BE2C (cell line): ENCODE data around the gene ZNF543.

Source experiments
- DNase-seq: peaks from one replicate; pipeline ENCODE4 v3.0.0-alpha.2; 2020
- H3K27me3 ChIP-seq: fragments of 250-450 bp; sonication (Bioruptor Pico); 2 replicates; pipeline ENCODE4 v1.5.1; 2020; ENCODE audit warnings: mild to moderate bottlenecking
- H3K36me3 ChIP-seq: fragments of 250-450 bp; sonication (Bioruptor Pico); 2 replicates; pipeline ENCODE4 v1.5.1; 2020; ENCODE audit warnings: mild to moderate bottlenecking
- H3K4me1 ChIP-seq: fragments of 250-450 bp; sonication (Bioruptor Pico); 2 replicates; pipeline ENCODE4 v1.5.1; 2020
- H3K4me3 ChIP-seq: 2 replicates; pipeline ENCODE4 v1.5.1; 2011; ENCODE audit warnings: low read depth, low read length
- H3K9me3 ChIP-seq: fragments of 250-450 bp; sonication (Bioruptor Pico); 2 replicates; pipeline ENCODE4 v1.5.1; 2020
- CTCF ChIP-seq: IDR thresholded peaks from 2 replicates; pipeline ENCODE4 v1.5.1; 2012; ENCODE audit warnings: mild to moderate bottlenecking, low read depth, low read length

The ZNF543 gene

GRCh38 chr19:57350877-57351805, 30.9 kb downstream of the ZNF543 start, which contains the start of gene ZNF304:
ZNF304 (plus strand) TSS chr19:57351271; CDS start chr19:57351665, 394 bp downstream.
- peak; percentile 91 for DNase-seq
- Histone ChIP-seq H3K27me3 (peaks cover 3% of the 10 kb centered on the region; the same call in 1 of the 2 replicates), H3K4me1 (no peaks in the 10 kb centered on the region), H3K4me3 (peak within 1 kb of the TSS; percentile 99), H3K36me3 (peaks cover 25% of the 10 kb centered on the region), H3K9me3 (no peaks in the 10 kb centered on the region)
- TF ChIP-seq CTCF, result no peak

DNA sequence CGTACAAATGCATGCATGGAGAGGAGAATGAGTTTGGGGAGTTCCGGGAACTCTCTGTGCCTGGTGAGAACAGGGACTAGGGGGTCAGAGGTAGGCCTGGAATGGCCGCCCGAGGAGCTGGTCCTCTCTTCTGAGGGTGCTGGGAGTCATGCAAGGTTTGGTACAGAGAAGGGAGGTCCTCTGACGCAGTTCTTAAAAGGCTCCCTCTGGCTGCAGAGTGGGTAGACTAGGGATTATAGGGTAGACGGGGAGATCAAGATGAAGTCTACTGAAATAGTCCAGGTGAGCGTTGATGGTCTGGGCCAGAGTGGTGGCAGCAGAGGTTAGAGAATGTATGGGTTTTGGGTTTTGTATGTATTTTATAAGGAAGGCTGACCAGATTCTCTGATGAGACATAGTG, 31.6 kb downstream of the ZNF543 start:
- Histone ChIP-seq H3K4me3 (peak overlapping the region; percentile 99), H3K36me3 (peaks cover 32% of the 10 kb centered on the region), H3K27me3 (no peaks in the 10 kb centered on the region), H3K4me1 (no peaks in the 10 kb centered on the region), H3K9me3 (no peaks in the 10 kb centered on the region)
- no peak for DNase-seq
- TF ChIP-seq CTCF, result no peak

- DNase-seq, result no peak
- H3K27me3 ChIP-seq, result no peaks in the 10 kb centered on the region
- no peaks in the 10 kb centered on the region for H3K4me1 ChIP-seq
- no peak overlapping the region for H3K4me3 ChIP-seq
- no peak for TF ChIP-seq CTCF
- H3K36me3 ChIP-seq, result peaks cover 49% of the 10 kb centered on the region
- H3K9me3 ChIP-seq, result no peaks in the 10 kb centered on the region
Observed at GRCh38 chr19:57355916-57356315, 35.6 kb downstream of the ZNF543 start.

DNA sequence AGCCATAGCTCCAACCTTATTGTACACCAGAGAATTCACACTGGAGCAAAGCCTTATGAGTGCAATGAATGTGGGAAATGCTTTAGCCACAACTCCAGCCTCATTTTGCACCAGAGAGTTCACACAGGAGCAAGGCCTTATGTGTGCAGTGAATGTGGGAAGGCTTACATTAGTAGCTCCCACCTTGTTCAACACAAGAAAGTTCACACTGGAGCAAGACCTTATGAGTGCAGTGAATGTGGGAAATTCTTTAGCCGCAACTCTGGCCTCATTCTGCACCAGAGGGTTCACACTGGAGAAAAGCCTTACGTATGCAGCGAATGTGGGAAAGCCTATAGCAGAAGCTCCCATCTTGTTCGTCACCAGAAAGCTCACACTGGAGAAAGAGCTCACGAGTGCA, 37.1 kb downstream of the ZNF543 start:
- Histone ChIP-seq H3K27me3 (no peaks in the 10 kb centered on the region), H3K36me3 (peaks cover 49% of the 10 kb centered on the region), H3K4me1 (no peaks in the 10 kb centered on the region), H3K4me3 (no peak overlapping the region), H3K9me3 (no peaks in the 10 kb centered on the region)
- no peak for TF ChIP-seq CTCF
- no peak for DNase-seq

DNA sequence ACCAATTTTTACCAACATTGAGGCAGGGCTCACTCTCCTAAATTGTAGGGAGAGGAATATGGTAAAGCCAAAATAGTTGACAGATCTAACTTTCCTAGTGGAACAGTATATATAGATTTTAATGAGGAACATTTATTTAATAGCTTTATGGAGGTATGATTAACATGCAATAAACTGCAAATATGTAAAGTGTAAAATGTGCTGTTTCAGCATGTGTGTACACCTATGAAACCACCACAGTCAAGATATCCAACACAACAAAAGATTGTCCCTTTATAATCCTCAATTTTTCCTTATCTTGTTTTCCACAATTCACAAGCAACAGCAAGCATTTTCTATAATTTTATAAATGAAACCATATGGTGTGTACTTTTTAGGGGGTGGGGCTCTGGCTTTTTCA, 39.0 kb downstream of the ZNF543 start:
- no peaks in the 10 kb centered on the region for H3K27me3 ChIP-seq
- DNase-seq, result no peak
- no peaks in the 10 kb centered on the region for H3K4me1 ChIP-seq
- no peaks in the 10 kb centered on the region for H3K9me3 ChIP-seq
- H3K36me3 ChIP-seq, result peaks cover 40% of the 10 kb centered on the region
- H3K4me3 ChIP-seq, result no peak overlapping the region
- TF ChIP-seq CTCF, result no peak

DNA sequence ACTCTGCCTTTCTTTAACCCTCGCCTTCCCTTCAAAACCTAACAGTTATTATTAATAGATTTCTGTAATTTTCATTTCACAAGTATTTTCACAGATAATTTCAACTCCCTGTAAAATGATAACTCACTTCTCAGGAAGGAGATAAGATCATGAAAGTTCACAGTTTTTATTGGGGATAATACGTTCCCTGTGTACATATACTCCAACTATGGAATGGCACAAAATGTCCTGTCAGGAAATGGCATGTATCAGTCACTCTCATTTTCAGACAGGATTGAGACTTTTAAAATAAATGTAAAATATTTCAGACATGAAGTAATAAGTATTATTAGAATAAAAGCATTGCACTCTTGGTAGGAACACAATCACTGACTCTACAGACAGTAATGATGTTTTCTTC, 42.1 kb downstream of the ZNF543 start:
- Histone ChIP-seq H3K4me3 (peak overlapping the region; percentile 73), H3K4me1 (no peaks in the 10 kb centered on the region), H3K36me3 (peaks cover 11% of the 10 kb centered on the region), H3K9me3 (no peaks in the 10 kb centered on the region), H3K27me3 (no peaks in the 10 kb centered on the region)
- TF ChIP-seq CTCF, result no peak
- no peak for DNase-seq
